ENCODE data around the gene AHCTF1.

Gene AHCTF1

GRCh38 chr1:246795906-246796694, 135.6 kb downstream of the AHCTF1 start:
- Histone ChIP-seq H3K4me3 (ENCODE audit: low read length) (no peak overlapping the region), H3K27ac (ENCODE audit: low read length) (no peak overlapping the region), H4K20me1 (ENCODE audit: insufficient read depth, low read length) (no peaks in the 10 kb centered on the region), H3K4me2 (ENCODE audit: low read length) (no peak overlapping the region), H3K4me1 (ENCODE audit: low read length) (no peaks in the 10 kb centered on the region), H3K79me2 (ENCODE audit: low read length) (no peaks in the 10 kb centered on the region), H2AFZ (ENCODE audit: low read depth, low read length) (no peak overlapping the region), H3K9ac (ENCODE audit: low read length) (no peak overlapping the region), H3K9me3 (ENCODE audit: insufficient read depth, low read length) (no peaks in the 10 kb centered on the region), H3K27me3 (ENCODE audit: low read depth, low read length) (no peaks in the 10 kb centered on the region), H3K36me3 (replicated peaks; ENCODE audit: low read depth, low read length) (no peaks in the 10 kb centered on the region)
- TF ChIP-seq CTCF (IDR thresholded peaks at IDR 0.05; ENCODE audit: low read depth, low read length) (no peak), EZH2phosphoT487 (IDR thresholded peaks at IDR 0.05; ENCODE audit: low read depth) (no peak)

GRCh38 chr1:246794828-246795671, 136.7 kb downstream of the AHCTF1 start:
- no peaks in the 10 kb centered on the region for H4K20me1 ChIP-seq (ENCODE audit: insufficient read depth, low read length)
- no peak overlapping the region for H3K27ac ChIP-seq (ENCODE audit: low read length)
- no peaks in the 10 kb centered on the region for H3K79me2 ChIP-seq (ENCODE audit: low read length)
- no peaks in the 10 kb centered on the region for H3K4me1 ChIP-seq (ENCODE audit: low read length)
- no peak overlapping the region for H3K9ac ChIP-seq (ENCODE audit: low read length)
- no peak overlapping the region for H2AFZ ChIP-seq (ENCODE audit: low read depth, low read length)
- no peaks in the 10 kb centered on the region for H3K27me3 ChIP-seq (ENCODE audit: low read depth, low read length)
- H3K4me2 ChIP-seq (ENCODE audit: low read length): no peak overlapping the region
- no peaks in the 10 kb centered on the region for H3K9me3 ChIP-seq (ENCODE audit: insufficient read depth, low read length)
- H3K36me3 ChIP-seq (replicated peaks; ENCODE audit: low read depth, low read length): no peaks in the 10 kb centered on the region
- TF ChIP-seq EZH2phosphoT487 (IDR thresholded peaks at IDR 0.05; ENCODE audit: low read depth): no peak
- TF ChIP-seq CTCF (IDR thresholded peaks at IDR 0.05; ENCODE audit: low read depth, low read length): no peak
- no peak overlapping the region for H3K4me3 ChIP-seq (ENCODE audit: low read length)

- Histone ChIP-seq H3K79me2 (ENCODE audit: low read length) (no peaks in the 10 kb centered on the region), H3K27ac (ENCODE audit: low read length) (no peak overlapping the region), H3K27me3 (ENCODE audit: low read depth, low read length) (no peaks in the 10 kb centered on the region), H3K4me2 (ENCODE audit: low read length) (no peak overlapping the region), H4K20me1 (ENCODE audit: insufficient read depth, low read length) (no peaks in the 10 kb centered on the region), H3K36me3 (replicated peaks; ENCODE audit: low read depth, low read length) (no peaks in the 10 kb centered on the region), H3K9ac (ENCODE audit: low read length) (no peak overlapping the region), H3K4me1 (ENCODE audit: low read length) (no peaks in the 10 kb centered on the region), H3K9me3 (ENCODE audit: insufficient read depth, low read length) (no peaks in the 10 kb centered on the region), H2AFZ (ENCODE audit: low read depth, low read length) (no peak overlapping the region), H3K4me3 (ENCODE audit: low read length) (no peak overlapping the region)
- TF ChIP-seq CTCF (IDR thresholded peaks at IDR 0.05; ENCODE audit: low read depth, low read length) (no peak), EZH2phosphoT487 (IDR thresholded peaks at IDR 0.05; ENCODE audit: low read depth) (no peak)
Measured at GRCh38 chr1:246794048-246794827, 137.5 kb downstream of the AHCTF1 start.

Data from OCI-LY3 (cell line).